HG02970 (cell line): ENCODE measurements around the gene GPR148.
"Not testable (repeated sequence)": the region's sequence is repeated elsewhere in the genome, so short reads cannot be mapped to it uniquely, and the experiment has no call there.

Experiments
- ATAC-seq: cut with Tn5 transposase; IDR thresholded peaks from one replicate; pipeline ENCODE4 v1.9.1; 2021; ENCODE audit warnings: mild to moderate bottlenecking, moderate library complexity, moderate number of reproducible peaks; ENCODE audit not compliant: unreplicated experiment, low FRiP score

GPR148 gene

GRCh38 chr2:130728549-130729316, at the start of gene GPR148:
TSS of gene GPR148 (plus strand) at chr2:130729070. CDS start at chr2:130729152, 82 bp downstream.
- ATAC-seq = no peak

GRCh38 chr2:130692041-130692770, 36.7 kb upstream of the GPR148 start:
- ATAC-seq = not testable (repeated sequence)

- ATAC-seq = not testable (repeated sequence)
Observed at GRCh38 chr2:130693474-130693873, 35.4 kb upstream of the GPR148 start.

- not testable (repeated sequence) for ATAC-seq
Observed at GRCh38 chr2:130703250-130703649, 25.6 kb upstream of the GPR148 start.

- not testable (repeated sequence) for ATAC-seq
Observed at GRCh38 chr2:130714795-130715194, 14.1 kb upstream of the GPR148 start.

GRCh38 chr2:130720036-130720435, 8.8 kb upstream of the GPR148 start:
- ATAC-seq = no peak

GRCh38 chr2:130720528-130720927, 8.3 kb upstream of the GPR148 start:
- no peak for ATAC-seq

- ATAC-seq = no peak
Observed at GRCh38 chr2:130724455-130724854, 4.4 kb upstream of the GPR148 start.

- no peak for ATAC-seq
Observed at GRCh38 chr2:130726614-130727180, 2.2 kb upstream of the GPR148 start.

- ATAC-seq = peak; percentile 79
Observed at GRCh38 chr2:130727286-130727924, 1.5 kb upstream of the GPR148 start.

- ATAC-seq = peak; percentile 23
Observed at GRCh38 chr2:130728007-130728454, 839 bp upstream of the GPR148 start.

GRCh38 chr2:130729322-130730299, 741 bp downstream of the GPR148 start:
- no peak for ATAC-seq

- not testable (repeated sequence) for ATAC-seq
Observed at GRCh38 chr2:130732257-130732656, 3.4 kb downstream of the GPR148 start.

GRCh38 chr2:130735200-130735599, 6.3 kb downstream of the GPR148 start:
- ATAC-seq = no peak

- no peak for ATAC-seq
Observed at GRCh38 chr2:130736487-130736886, 7.6 kb downstream of the GPR148 start.

GRCh38 chr2:130737592-130737991, 8.7 kb downstream of the GPR148 start:
- no peak for ATAC-seq

GRCh38 chr2:130740671-130741070, 11.8 kb downstream of the GPR148 start:
- ATAC-seq = no peak

GRCh38 chr2:130743278-130743677, 14.4 kb downstream of the GPR148 start:
- ATAC-seq = no peak

- ATAC-seq = no peak
Observed at GRCh38 chr2:130744287-130745117, 15.6 kb downstream of the GPR148 start.
